GM18870 (cell line): ENCODE data around the gene CLIC4.
"Not testable (repeated sequence)": the region's sequence is repeated elsewhere in the genome, so short reads cannot be mapped to it uniquely, and the experiment has no call there.

Experiments
- ATAC-seq: cut with Tn5 transposase; IDR thresholded peaks from one replicate; pipeline ENCODE4 v1.9.1; 2021; ENCODE audit warnings: moderate library complexity; ENCODE audit not compliant: unreplicated experiment

The CLIC4 gene

GRCh38 chr1:24769656-24770651 lies 24.7 kb downstream of the CLIC4 start:
- ATAC-seq = no peak

GRCh38 chr1:24770881-24771280 lies 25.6 kb downstream of the CLIC4 start:
- no peak for ATAC-seq

- ATAC-seq = no peak
Observed at GRCh38 chr1:24771574-24771973, 26.3 kb downstream of the CLIC4 start.

- no peak for ATAC-seq
Observed at GRCh38 chr1:24773618-24774017, 28.4 kb downstream of the CLIC4 start.

GRCh38 chr1:24775348-24775747 lies 30.1 kb downstream of the CLIC4 start:
- no peak for ATAC-seq

GRCh38 chr1:24775916-24776315 lies 30.7 kb downstream of the CLIC4 start:
- ATAC-seq = no peak

GRCh38 chr1:24776821-24777220 lies 31.6 kb downstream of the CLIC4 start:
- no peak for ATAC-seq

GRCh38 chr1:24778141-24778540 lies 32.9 kb downstream of the CLIC4 start:
- no peak for ATAC-seq

GRCh38 chr1:24779199-24779598 lies 34.0 kb downstream of the CLIC4 start:
- ATAC-seq = not testable (repeated sequence)

- ATAC-seq = no peak
Observed at GRCh38 chr1:24779689-24780464, 34.6 kb downstream of the CLIC4 start.

- not testable (repeated sequence) for ATAC-seq
Observed at GRCh38 chr1:24780626-24781025, 35.4 kb downstream of the CLIC4 start.

- no peak for ATAC-seq
Observed at GRCh38 chr1:24782689-24783088, 37.4 kb downstream of the CLIC4 start.

GRCh38 chr1:24783713-24784112 lies 38.5 kb downstream of the CLIC4 start:
- no peak for ATAC-seq

- ATAC-seq = no peak
Observed at GRCh38 chr1:24786191-24786590, 40.9 kb downstream of the CLIC4 start.

- ATAC-seq = no peak
Observed at GRCh38 chr1:24790490-24790889, 45.2 kb downstream of the CLIC4 start.

GRCh38 chr1:24793447-24794129 lies 48.3 kb downstream of the CLIC4 start:
- no peak for ATAC-seq

- not testable (repeated sequence) for ATAC-seq
Observed at GRCh38 chr1:24794130-24794502, 48.9 kb downstream of the CLIC4 start.

- ATAC-seq = no peak
Observed at GRCh38 chr1:24795236-24795635, 50.0 kb downstream of the CLIC4 start.

- ATAC-seq = no peak
Observed at GRCh38 chr1:24796524-24796923, 51.3 kb downstream of the CLIC4 start.

GRCh38 chr1:24799242-24799641 lies 54.0 kb downstream of the CLIC4 start:
- not testable (repeated sequence) for ATAC-seq

- no peak for ATAC-seq
Observed at GRCh38 chr1:24801176-24801575, 55.9 kb downstream of the CLIC4 start.
